ENCODE results near the gene NFATC1.
"Not testable (repeated sequence)": the region's sequence is repeated elsewhere in the genome, so short reads cannot be mapped to it uniquely, and the experiment has no call there.

Gene NFATC1

DNA sequence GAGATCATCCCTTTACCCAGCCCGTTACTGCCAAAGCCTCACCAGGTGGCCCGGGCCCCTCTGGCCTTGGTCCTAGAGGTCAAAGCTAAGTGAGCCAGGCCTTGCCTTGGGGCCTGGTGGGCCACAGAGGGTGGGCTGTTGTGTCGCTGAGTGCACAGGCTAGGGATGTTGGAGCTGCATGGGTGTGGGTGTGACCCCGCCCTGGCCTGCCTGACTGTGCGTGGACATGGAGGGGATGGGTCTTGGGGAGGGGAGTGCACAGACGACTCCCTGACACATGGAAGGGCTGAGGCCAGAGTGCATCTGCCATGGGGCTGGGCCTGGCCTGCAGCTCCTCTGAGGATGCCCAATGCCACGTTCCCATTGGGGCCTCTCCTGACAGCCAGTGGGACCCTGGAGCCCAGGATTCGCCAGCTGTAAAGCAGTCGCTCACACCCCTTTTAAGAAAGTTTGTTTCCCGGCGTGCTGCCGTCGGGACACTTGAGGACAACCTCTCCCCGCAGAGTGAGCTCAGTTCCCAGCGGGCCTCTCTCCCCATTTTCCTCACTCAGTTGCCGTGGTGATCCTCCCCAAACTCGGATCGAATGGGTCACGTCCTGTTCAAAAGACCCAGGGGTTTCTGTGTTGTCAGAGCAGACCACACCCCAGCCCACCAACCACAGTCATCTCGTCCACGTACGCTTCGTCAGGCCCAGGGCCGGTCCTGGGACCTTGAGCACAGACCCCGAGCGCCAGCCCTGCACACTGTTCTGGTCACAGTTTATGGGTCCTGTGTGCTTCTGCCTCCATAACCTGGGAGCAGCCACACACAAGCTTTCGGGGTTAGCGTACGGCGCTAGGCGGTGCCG, 93.5 kb downstream of the NFATC1 start:
- DNase-seq (ENCODE audit: low spot score) = no peak

DNA sequence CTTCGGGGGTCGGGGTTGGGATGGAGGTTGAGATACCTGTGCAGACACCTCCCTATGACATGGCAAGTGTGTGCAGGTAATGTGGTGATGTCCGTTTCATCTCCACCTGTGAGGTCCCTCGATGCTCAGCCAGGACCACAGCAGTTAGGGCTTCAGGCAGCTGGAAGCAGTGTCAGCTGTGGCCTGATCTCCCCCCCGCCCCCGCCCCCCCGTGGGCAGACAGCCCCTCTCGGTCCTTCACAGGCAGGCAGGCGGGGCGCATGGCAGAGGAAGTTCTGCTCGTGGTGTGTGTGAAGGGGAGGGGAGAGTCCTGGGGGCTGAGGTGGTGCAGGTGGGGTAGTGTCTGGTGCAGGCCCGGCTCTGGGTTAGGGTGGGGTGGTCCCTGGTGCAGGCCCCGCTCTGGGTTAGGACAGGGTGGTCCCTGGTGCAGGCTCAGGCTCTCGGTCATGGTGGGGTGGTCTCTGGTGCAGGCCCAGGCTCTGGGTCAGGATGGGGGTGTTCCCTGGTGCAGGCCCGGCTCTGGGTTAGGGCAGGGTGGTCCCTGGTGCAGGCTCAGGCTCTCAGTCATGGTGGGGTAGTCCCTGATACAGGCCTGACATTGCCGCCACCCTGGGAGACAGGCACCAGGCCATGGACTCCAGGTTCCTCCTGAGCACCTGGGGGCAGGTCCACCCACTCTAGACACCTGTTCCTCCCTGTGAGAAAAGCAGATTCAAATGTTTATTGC, 94.3 kb downstream of the NFATC1 start:
- no peak for DNase-seq (ENCODE audit: low spot score)

DNA sequence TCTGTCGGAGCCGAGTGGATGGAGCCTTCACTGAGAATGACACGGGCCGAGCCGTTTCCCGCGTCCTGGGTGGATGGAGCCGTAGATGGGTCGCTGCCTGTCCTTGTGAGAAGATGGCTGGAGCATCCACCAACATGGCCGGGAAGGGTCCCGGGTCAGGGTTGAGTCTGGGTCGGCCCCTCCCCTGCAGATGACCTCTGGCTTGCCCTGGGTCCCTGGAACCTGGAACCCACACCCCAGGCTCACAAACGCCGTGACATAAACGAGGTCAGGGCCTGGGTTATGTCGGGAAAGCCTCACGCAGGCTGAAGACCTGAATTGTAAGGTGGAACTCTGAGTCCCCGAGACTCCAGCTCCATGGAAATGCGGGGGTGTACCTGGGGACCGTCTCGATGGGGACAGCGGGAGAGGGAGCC, 94.9 kb downstream of the NFATC1 start:
- no peak for DNase-seq (ENCODE audit: low spot score)

DNA sequence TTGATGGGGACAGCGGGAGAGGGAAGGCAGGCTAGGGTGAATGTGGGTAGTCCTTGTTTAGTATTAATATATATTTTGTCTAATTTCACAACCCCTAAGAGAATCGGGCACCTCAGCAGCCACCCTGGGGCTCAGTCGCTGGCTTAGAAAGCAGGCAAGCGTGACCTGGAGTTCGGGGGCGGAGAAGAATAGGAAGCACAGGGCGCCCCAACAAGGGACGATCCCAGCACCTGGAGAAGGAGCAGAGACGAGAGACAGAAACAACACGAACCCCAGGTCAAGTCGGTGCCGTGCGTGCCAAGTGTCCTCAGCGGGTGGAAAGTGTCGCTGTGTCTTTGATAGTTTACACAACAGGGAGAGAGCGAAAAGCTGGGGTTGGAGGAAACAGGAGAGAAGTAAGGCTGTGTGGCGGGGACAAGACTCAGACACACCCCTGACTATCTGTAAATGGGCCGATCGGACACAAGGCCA, 95.4 kb downstream of the NFATC1 start:
- DNase-seq (ENCODE audit: low spot score) = no peak

DNA sequence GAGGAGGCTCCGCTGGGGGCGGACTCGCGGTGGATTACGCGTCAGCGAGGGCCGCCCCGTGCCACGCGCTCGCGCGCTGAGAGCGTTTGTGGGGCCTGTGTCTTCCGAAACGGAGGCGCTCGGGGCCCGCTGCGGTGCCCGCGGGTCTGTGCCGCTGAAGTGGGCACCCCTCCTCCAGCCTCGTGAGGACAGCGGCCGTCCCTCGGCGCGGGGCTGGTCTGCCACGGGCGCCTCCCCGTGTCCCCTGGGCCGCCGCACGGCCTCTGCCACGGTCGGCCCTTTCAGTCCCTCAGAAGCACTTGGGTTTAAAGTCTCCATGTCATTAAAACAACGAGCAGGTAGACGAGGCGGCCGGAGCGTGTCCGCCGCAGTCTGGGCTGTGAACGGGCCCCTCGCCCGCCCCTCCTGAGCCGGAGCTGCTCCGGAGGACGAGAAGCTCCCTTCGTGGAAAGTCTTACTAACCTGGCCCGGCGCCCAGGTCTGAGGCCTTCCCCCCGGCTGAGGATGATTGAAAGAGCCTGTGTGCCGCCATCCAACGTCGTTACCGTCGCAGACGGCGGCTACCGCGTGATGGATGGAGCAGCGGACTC, 97.6 kb downstream of the NFATC1 start:
- DNase-seq (ENCODE audit: low spot score) = no peak

DNA sequence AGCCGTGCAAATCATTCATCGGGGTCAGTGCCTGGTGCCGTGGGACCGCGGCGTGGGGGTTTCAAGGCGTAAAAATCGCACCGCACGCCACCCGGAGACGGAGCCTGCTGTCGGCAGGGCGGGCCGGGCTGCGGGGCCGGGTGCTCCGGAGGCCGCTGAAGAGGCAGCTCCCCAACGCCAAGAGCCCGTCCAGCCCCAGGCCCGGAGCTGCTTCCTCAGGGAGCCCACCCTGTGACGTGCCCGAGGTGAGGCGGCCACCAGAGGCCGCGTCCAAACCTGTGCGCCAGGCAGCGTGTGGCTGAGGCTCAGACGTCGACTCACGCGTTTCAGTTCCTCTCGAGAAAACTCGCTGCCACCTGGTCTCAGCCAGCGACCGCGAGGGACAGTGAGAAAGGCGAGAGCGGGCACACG, 98.1 kb downstream of the NFATC1 start:
- DNase-seq (ENCODE audit: low spot score) = no peak

DNA sequence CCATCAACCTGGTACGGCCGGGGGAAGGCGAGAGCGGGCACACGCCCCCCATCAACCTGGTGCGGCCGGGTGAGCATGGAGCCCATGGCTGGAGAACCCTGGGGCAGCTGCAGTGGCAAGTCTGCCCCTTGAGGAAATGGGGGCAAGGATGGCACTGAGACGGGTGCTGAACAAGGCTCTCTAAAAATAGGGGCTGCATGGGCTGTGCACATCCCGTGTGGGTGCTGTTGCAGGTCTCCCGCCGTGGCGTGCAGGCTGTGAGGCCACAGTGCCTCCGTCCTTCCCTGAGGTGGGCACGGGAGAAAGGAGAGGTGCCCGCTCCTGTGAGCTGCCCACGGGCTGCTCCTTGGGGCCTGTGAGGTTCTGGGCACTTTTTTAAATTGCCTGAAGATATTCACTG, 99.2 kb downstream of the NFATC1 start:
- DNase-seq (ENCODE audit: low spot score) = no peak

DNA sequence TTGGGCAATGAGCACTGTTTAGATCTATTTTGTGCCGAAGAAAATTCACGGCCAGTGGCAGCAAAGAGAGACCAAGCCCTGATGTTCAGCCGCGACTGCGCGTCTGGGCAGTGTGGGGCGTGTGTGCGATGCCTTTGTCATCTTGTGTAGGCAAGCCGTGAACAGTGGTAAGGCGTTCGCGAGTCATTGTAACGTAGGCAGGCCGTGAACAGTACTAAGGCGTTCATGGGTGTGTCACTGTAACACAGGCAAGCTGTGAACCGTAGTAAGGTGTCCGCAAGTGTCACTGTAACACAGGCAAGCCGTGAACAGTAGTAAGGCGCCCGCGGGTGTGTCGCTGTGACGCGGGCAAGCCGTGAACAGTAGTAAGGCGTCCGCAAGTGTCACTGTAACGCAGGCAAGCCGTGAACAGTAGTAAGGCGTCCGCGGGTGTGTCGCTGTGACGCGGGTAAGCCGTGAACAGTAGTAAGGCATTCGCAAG, 99.9 kb downstream of the NFATC1 start:
- DNase-seq (ENCODE audit: low spot score) = no peak

DNA sequence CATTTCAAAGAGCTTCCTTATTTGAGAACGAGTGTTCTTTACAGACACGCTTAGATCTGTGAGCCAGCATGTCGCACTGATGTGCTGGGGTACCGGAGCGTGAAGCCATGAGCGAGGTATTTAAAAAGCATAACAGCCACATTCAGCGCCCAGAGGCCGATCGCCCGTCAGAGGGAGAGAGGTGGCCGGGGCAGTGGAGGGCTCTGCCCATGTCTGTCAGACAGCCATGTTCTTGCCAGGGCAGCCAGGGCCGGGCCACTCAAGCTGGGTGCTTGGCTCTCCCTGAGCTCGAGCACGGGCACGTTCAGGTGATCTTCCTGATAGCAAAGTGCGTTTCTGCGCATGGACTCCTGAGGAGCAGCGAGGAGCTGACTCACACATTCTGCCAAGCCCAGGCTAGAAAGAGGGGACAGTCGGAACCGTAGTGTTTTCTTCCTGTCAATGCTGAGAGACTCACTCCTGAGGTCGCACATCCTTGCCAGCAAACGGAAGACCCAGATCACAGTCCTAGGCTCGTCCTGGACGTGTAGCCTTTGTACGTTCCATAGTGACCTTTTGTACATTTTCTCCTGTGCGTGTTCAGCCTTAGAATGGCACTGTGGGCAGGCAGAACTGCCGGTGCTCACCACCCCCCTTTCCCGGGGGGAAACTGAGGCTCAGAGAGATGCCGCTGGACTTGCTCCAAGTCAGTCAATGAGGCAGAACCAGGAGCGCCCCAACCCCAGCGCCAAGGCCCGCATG, 100.7 kb downstream of the NFATC1 start:
- DNase-seq (ENCODE audit: low spot score) = no peak

DNA sequence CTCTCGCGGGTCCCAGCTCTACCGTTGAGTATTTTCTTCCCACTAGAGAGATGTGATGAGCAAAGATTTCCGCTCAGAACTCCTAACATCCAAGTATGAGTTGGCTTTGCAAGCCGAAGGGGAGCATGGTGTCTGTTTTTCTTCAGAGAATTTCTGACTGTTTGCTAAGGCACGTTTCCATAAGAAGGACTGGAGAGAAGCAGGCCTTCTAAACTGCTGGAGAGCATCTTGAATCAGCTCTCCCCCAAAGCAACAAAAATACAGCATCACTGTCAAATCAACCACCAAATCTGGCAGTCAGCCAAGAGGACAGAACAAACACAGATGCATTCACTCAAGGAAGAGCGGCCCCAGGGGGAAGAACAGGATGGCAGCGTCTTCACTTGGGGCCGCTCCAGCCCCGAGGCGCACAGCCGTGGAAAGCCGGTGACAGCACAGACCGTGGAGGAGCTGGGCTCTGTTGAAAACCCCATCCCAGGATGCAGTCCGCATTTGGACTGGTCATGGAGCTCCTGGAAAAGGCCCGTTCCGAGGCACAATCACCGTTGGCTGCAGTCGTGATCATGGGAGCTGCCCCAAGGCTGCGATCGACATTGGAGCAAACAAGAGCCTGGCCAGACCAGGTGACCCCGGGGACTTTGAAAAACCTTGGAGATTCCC, 101.4 kb downstream of the NFATC1 start:
- peak; percentile 48 for DNase-seq (ENCODE audit: low spot score)

DNA sequence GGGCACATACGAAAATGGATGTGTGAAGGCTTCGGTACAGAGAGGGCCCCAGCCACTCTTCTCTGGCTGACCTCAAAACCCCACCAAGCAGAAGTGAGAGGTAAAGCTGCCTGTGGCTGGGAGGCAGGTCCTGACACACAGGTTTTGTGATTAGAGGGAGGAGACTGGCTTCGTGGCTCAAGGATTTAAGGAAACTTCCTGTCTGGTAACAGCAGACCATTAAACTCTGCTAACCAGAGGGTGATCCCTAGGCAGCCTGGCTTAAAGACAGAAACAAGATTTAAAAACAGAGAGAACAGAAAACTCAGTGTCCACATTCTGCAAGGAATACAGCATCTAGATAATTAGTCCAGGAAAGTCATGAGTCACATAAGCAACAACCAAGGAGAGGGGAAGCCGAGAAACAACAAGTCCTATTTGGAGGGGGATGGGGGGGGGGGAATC, 101.9 kb downstream of the NFATC1 start:
- no peak for DNase-seq (ENCODE audit: low spot score)

DNA sequence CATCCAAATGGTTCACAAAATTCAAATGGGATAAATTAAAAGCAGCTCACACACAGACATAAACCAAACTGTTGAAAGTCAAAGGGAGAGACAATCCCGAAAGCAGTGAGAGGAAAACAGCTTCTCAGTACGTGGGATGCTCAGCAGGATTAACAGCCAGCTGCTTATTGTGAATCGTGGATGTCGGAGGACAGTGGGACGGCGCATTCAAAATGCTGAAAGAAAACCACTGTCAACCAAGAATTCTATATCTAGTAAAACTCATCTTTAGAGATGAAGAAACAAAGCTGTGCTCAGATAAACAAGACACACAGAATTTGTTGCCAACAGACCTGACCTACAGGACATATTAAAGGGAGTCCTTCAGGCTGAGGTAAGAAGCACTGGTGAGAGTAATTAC, 102.9 kb downstream of the NFATC1 start:
- DNase-seq (ENCODE audit: low spot score) = no peak

DNA sequence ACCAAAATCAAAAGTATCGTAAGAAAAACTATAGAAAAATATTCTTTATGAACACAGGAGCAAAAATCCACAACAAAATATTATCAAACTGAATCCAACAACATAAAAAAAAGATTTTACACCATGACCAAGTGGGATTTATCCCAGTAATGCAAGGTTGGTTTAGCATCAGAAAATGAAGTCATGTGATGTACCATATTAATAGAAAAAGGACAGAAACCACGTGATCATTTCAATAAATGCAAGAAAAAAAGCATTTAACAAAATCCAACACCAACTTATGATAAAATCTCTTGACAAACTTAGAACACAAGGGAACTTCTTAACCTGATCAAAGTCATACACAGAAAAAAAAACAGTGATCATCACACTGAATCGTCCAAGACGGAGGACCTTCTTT, 105.3 kb downstream of the NFATC1 start:
- DNase-seq (ENCODE audit: low spot score) = no peak

DNA sequence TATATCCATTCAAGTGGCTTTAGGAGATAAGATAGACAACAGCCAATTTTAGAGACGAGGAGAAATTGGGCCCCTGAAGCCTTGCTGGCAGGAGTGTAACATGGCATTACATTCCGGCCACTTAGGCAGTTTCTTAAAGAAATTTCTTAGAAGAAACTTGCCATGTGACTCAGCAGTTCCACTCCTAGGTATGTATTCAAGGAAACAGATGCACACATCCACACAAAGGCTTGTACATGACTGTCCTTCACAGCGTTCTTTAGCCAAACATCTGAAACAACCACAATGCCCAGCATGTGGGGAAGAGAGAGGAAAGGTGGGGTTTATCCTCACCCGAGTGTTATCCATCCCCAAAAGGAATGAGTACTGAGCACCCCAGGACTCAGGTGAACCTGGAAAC, 107.1 kb downstream of the NFATC1 start:
- no peak for DNase-seq (ENCODE audit: low spot score)

DNA sequence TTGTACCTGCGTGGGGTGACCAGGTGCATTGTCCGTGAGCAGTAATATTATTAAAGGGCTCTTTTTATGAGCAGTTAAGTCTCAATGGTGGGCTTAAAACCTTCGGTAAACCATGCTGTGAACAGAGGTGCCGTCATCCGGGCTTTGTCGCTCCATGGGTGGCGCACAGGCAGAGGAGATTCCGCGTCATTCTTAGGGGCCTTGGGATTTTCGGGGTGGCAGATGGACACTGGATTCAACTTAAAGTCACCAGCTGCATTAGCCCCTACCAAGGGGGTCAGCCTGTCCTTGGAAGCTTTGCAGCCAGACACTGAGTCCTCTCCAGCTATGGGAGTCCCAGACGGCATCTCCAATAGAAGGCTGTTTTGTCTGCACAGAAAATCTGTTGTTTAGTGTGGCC, 107.7 kb downstream of the NFATC1 start:
- no peak for DNase-seq (ENCODE audit: low spot score)

DNA sequence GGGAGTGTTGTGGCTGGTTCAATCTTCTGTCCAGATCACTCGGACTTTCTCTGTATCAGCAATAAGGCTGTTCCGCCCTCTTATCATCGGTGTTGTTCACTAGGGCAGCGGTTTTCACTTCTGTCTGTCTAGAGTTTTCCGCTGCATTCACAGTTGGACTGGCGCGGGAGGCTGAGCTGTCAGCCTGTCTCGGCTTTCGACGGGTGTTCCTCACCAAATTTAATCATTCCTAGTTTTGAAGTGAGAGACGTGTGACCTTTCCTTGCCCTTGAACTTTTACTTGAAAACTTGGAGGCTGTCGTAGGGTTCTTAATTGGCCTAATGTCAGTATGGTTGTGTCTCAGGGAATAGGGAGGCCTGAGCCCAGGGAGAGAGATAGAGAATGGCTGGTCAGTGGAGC, 108.3 kb downstream of the NFATC1 start:
- no peak for DNase-seq (ENCODE audit: low spot score)

DNA sequence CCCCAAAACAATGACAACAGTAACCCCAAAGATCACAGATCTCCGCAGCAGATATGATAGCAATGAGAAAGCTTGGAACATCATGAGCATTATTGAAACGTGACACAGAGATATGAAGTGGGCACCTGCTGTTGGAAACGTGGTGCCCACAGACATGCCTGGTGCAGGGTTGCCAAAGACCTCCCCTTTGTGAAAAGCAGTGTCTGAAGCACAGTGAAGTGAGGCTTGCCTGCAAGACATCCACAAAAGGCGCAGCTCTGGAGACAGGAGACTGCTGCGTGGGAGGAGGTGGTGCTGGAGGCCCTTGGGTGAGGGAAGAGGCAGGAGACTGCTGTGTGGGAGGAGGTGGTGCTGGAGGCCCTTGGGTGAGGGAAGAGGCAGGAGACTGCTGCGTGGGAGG, 108.8 kb downstream of the NFATC1 start:
- not testable (repeated sequence) for DNase-seq (ENCODE audit: low spot score)

DNA sequence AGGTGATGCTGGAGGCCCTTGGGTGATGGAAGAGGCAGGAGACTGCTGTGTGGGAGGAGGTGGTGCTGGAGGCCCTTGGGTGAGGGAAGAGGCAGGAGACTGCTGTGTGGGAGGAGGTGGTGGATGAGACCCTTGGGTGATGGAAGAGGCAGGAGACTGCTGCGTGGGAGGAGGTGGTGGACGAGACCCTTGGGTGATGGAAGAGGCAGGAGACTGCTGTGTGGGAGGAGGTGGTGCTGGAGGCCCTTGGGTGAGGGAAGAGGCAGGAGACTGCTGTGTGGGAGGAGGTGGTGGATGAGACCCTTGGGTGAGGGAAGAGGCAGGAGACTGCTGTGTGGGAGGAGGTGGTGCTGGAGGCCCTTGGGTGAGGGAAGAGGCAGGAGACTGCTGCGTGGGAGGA, 109.7 kb downstream of the NFATC1 start:
- DNase-seq (ENCODE audit: low spot score) = not testable (repeated sequence)

DNA sequence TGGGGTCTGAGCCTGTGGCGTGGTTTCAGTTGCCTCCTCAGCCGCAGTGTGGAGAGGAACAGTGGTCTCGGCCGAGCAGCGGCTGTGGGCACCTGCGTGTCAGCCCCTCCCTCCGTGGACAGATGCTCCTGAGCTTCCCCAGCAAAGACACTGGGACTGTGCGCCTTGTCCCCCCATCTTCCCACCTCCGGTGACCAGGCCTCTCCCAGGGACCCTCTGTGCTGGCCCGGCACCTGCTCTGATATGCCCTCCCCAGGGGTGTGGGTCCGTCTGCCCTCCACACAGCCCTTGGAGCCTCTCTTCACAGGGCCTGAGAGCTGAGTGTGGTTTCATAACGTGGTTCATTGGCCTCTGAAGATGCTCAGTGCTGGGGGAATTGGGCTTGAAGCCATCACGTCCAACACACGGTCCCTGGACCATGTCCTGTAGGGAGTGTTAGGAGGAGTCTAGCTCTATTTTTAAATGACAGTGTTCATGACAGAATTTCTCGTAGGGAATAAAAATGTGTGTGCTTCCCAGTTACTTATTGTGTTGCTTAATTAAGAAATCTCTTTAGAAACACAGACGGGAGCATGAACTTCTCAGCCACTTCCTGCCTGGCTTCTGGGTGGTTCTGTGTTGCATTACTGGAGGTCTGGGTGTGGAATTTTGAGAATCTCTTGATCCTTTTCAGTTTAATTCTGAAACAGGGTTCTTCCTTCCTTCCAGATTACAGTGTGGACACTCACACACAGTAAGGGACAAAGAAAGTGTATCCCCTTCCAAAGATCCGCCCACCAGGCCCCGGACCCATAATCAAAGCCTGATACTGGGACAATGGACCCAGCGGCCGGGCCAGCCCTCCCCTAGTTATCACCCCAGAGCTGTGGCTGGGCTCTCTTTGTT, 110.7 kb downstream of the NFATC1 start:
- DNase-seq (ENCODE audit: low spot score) = no peak

DNA sequence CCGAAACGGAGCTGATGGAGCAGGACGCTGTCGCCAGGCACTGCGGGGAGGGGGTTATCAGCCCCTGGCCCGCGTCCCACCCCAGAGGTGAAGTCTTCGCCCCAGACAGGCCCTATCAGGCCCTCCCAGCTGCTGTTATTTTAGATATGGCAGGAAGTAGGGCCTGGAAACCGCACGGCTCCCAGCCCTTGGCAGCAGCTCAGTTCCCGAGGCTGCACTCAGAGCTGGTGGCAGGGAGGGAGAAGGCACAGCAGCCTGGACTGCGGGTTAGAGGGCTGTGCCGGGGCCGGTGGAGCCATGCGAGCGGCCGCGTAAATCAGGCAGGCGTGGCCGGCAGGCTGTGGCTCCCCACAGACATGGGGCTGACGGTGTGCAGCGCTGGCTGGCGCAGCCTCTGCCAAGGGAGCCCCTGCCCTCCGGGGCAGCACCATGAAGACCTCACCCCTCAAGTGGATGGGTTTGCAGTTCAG, 111.4 kb downstream of the NFATC1 start:
- DNase-seq (ENCODE audit: low spot score) = no peak
